ENCODE results near the gene IGF1R. TPM values are rescaled to one million over a fixed set of nuclear protein-coding genes. Genes with fewer than 3 reads are reported as not detected.
A peak's percentile ranks its signal among the peaks of the same experiment; 100 is the strongest.

Gene IGF1R
- total RNA-seq, 4 donors from 2014 or later, result 49.4 to 239 (median 109) TPM

GRCh38 chr15:98643115-98643514 lies 5.2 kb upstream of the IGF1R start:
- no peaks in the 10 kb centered on the region for H3K36me3 ChIP-seq
- no peak for TF ChIP-seq EP300 (IDR thresholded peaks at IDR 0.05; ENCODE audit: low read depth)
- no peak for TF ChIP-seq CTCF (IDR thresholded peaks at IDR 0.05)
- TF ChIP-seq POLR2AphosphoS5 (IDR thresholded peaks at IDR 0.05), result no peak
- TF ChIP-seq POLR2A (IDR thresholded peaks at IDR 0.05), result no peak
- peaks cover 0 to 7% (median 2%) of the 10 kb centered on the region in 4 donors for H3K4me1 ChIP-seq
- no peak for DNase-seq
- in situ Hi-C loops (cut with MboI; ENCODE audit: low pct_ligation_motif_present in 1 of 4, low pct_unique_long_range_greater_than_20kb in 1 of 4, low sequenced_read_pairs in 3 of 4) (loop anchor here in 2 of 4 donors (10.0 to 25.0 kb wide), 2 partner anchors 128 to 419 kb away; no protein-coding TSS in a partner anchor), intact Hi-C loops (cut with DNase I; ENCODE audit: low total_unique reads) (loop anchor here (10.0 kb wide), 2 partner anchors 78 to 412 kb away; no protein-coding TSS in a partner anchor)
- 86 to 90% methylated on average over 2 to 4 of the region's 4 CpGs for WGBS, 2 donors (ENCODE audit: low coverage in 1 of 2)
- H3K27ac ChIP-seq, result no peak overlapping the region
- peaks cover 7% of the 10 kb centered on the region for H3K27me3 ChIP-seq
- no peak overlapping the region for H3K4me3 ChIP-seq
- H3K9me3 ChIP-seq, result no peaks in the 10 kb centered on the region

- intact Hi-C loops (cut with DNase I; ENCODE audit: low total_unique reads) (loop anchor here (10.0 kb wide), 2 partner anchors 82 to 408 kb away; no protein-coding TSS in a partner anchor), in situ Hi-C loops (cut with MboI; ENCODE audit: low pct_ligation_motif_present in 1 of 4, low pct_unique_long_range_greater_than_20kb in 1 of 4, low sequenced_read_pairs in 3 of 4) (loop anchor here in 2 of 4 donors (10.0 to 25.0 kb wide), 2 partner anchors 132 to 416 kb away; no protein-coding TSS in a partner anchor)
- Histone ChIP-seq H3K36me3 (no peaks in the 10 kb centered on the region), H3K27ac (peak overlapping the region; percentile 95 to 98 (median 96)), H3K4me3 (peak overlapping the region; percentile 62 to 90 (median 74)), H3K9me3 (no peaks in the 10 kb centered on the region), H3K4me1 (peaks cover 0 to 14% (median 5%) of the 10 kb centered on the region in 4 donors), H3K27me3 (peaks cover 15% of the 10 kb centered on the region)
- 0 to 9% methylated on average over 6 to 7 of the region's 7 CpGs for WGBS, 2 donors (ENCODE audit: low coverage in 1 of 2)
- no peak for TF ChIP-seq CTCF (IDR thresholded peaks at IDR 0.05)
- DNase-seq, result no peak
These were observed 1.8 kb upstream of the IGF1R start for GRCh38 chr15:98646546-98647025.

- in situ Hi-C loops (cut with MboI; ENCODE audit: low pct_ligation_motif_present in 1 of 4, low pct_unique_long_range_greater_than_20kb in 1 of 4, low sequenced_read_pairs in 3 of 4), result loop anchor here in 2 of 4 donors (10.0 to 25.0 kb wide), 2 partner anchors 132 to 415 kb away; no protein-coding TSS in a partner anchor
- H3K4me1 ChIP-seq, result peaks cover 2 to 20% (median 11%) of the 10 kb centered on the region in 4 donors
- H3K27ac ChIP-seq, result peak overlapping the region; percentile 95 to 98 (median 96)
- intact Hi-C loops (cut with DNase I; ENCODE audit: low total_unique reads), result loop anchor here (10.0 kb wide), 2 partner anchors 82 to 408 kb away; no protein-coding TSS in a partner anchor
- no peaks in the 10 kb centered on the region for H3K36me3 ChIP-seq
- TF ChIP-seq CTCF (IDR thresholded peaks at IDR 0.05) (peak in 3 of 5 experiments; percentile 41 to 69 (median 44)), EP300 (IDR thresholded peaks at IDR 0.05; ENCODE audit: low read depth) (no peak)
- peaks cover 15% of the 10 kb centered on the region for H3K27me3 ChIP-seq
- H3K9me3 ChIP-seq, result no peaks in the 10 kb centered on the region
- WGBS, 2 donors (ENCODE audit: low coverage in 1 of 2), result 0% methylated on average over 12 of the region's 77 CpGs; no CpG with 5 or more reads in 1 of the 2 donors
- H3K4me3 ChIP-seq, result peak overlapping the region; percentile 62 to 90 (median 74)
- DNase-seq, result peak; percentile 78
These were observed 1.1 kb upstream of the IGF1R start for GRCh38 chr15:98647026-98647773.

Data from transverse colon (tissue), 4 donors.